DMS79 treated with DMSO at 0.1 percent for 48 hours (cell line): ENCODE data around the gene FBXL16.

Source experiments
- DNase-seq: peaks from one replicate; lab custom pipeline; 2025; lab: John Stamatoyannopoulos, UW

The FBXL16 gene

DNA sequence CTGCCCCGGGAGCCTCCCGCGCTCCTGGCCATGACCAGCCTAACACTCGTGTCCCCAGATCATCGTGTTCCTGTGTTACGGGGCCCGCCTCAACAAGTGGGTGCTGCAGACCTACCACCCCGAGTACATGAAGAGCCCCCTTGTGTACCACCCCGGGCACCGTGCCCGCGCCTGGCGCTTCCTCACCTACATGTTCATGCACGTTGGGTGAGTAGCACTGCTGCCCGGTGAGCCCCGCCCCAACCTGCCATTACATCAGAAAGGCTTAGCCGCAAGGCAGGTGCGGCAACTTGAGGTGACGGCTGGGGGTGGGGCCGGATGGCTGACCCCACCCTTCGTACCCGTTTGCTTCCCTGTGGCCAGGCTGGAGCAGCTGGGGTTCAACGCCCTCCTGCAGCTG is 28.7 kb downstream of the FBXL16 start:
- peak; percentile 93 for DNase-seq

DNA sequence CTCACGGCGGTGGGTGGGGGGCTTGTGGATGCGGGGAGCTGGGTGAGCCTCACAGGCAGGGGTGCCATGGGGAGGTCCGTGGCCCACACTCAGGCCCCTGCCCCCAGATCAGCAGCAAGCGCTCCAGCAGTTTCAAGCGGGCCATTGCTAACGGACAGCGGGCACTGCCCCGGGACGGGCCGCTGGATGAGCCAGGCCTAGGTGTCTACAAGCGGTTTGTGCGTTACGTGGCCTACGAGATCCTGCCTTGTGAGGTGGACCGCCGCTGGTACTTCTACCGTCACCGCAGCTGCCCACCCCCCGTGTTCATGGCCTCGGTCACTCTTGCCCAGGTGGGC is 29.1 kb downstream of the FBXL16 start:
- no peak for DNase-seq

DNA sequence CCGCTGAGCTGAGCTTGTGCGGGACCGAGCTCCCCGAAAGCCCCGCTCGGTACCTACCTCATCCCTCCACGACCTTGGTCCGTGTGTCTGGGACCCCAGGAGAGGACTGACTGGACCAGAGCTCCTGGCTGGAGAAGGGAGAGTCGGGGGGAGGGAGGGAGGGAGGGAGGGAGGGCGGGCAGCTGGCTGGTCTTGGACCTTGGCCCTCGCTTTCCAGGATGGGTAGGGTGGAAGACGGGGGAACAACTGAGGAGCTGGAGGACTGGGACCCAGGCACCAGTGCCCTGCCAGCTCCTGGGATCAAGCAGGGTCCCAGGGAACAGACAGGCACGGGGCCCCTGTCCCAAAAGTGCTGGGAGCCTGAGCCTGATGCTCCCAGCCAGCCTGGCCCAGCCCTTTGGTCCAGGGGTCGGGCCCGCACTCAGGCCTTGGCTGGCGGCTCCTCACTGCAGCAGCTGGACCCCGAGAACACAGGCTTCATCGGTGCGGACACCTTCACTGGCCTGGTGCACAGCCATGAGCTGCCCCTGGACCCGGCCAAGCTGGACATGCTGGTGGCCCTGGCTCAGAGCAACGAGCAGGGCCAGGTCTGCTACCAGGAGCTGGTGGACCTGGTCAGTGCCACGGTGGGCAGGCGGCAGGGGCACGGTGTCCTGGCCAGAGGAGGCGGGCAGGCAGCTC is 29.6 kb downstream of the FBXL16 start:
- no peak for DNase-seq

DNA sequence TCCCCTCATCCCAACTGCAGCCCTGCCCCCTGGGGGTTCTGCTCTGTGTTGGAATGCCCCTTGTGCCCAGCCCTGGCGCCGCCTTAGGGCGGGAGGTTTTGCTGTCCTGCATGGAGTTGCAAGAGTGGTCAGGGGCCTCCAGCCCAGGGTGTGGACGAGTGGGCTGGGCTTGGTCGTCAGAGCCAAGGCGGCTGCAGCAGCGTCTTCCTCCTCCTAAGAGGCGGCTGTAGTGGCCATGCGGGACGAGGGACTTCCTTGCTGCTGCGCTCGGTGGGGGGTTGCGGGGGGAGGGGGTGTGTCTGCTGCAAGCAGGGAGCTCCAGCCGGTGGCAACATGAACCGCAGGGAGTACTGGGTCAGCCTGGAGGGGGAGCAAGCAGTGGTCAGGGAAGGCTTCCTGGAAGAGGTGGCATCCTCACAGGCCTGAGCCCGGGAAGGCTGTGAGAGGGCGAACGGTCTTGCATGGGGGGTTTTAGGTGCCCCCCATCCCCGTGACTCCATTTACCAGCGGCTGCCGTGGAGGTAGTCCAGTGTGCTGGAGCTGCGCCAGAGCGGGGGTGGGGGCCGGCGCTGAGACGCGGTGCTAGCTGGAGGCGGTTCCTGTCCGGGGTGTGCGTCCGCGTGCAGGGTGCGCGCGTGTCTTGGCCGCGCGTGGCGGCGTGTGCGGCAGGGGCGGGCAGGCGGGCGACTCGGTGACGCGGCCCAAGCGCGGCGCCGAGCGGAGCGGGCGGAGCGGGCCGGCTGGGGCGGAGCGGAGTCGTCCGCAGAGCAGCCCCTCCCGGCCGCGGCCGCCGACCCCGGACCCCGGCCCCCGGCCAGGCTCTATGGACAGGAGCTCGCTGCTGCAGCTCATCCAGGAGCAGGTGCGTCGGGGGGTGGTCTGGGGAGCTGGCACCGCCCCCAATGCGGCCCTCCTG is 30.4 kb downstream of the FBXL16 start, which contains the start of gene RHBDL1:
Gene RHBDL1 (plus strand): TSS at position 704 of the 916 bp plus-strand sequence. CDS start 120 bp downstream, at position 824.
- no peak for DNase-seq

DNA sequence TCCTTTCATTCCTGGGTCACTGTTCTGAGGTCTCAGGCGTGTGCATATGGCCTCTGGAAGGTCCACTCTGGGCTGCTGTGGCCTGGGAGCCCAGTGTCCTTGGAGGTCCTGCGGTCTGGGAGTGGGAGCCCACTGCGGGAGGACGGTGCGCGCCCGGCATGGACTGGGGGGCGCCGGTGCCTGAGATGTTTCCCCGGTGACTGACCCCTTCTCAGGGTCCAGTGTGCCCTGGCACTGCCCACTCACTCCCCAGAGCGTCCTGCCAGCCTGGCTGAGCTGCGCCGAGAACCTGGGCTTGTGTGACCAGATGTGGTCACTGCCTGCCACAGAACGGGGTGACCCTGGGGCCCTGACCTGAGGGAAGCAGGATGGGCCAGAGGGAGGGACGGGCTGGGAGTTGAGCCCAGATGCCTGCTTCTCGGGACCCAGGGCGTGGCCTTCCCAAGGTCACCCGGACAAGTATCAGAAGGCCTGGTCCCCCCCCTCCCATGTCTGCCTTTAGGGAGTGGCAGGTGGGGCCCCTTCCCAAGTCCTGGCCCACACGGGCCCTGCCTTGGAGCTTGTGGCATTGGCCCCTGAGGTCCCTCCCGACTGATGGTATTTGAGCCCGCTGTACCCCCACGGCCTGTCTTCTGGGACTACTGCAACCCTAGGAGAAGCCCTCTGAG is 31.3 kb downstream of the FBXL16 start:
- DNase-seq, result no peak

DNA sequence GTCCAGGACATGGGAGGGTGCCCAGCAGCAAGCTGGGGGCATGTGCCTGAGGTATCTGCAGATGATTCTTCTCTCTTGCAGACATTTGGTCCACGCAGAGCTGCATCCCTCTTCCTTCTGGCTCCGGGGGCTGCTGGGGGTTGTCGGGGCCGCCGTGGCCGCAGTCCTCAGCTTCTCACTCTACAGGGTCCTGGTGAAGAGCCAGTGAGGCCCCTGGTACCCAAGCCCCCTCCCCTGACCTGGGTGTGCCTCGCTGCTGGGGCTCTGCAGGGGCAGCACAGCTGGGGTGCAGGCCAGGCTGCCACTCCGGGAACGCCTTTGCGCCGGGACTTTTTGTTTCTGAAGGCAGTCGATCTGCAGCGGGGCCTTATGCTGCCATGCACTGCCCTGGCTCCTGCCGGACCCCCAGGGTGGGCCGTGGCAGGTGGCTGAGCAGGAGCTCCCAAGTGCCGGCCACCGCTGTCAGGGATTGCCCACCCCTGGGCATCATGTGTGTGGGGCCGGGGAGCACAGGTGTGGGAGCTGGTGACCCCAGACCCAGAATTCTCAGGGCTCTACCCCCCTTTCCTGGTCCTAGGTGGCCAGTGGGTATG is 32.1 kb downstream of the FBXL16 start:
- no peak for DNase-seq

DNA sequence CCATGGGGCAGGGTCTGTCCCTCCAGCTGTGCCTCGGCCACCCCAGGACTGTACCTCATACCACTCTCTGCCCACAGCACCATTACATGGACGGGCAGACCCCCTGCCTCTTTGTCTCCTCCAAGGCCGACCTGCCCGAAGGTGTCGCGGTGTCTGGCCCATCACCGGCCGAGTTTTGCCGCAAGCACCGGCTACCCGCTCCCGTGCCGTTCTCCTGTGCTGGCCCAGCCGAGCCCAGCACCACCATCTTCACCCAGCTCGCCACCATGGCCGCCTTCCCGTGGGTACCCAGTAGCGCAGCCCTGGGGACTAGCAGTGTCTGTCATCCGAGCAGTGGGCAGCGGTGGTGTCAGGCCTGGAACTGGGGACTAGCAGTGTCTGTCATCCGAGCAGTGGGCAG is 32.8 kb downstream of the FBXL16 start:
- no peak for DNase-seq

DNA sequence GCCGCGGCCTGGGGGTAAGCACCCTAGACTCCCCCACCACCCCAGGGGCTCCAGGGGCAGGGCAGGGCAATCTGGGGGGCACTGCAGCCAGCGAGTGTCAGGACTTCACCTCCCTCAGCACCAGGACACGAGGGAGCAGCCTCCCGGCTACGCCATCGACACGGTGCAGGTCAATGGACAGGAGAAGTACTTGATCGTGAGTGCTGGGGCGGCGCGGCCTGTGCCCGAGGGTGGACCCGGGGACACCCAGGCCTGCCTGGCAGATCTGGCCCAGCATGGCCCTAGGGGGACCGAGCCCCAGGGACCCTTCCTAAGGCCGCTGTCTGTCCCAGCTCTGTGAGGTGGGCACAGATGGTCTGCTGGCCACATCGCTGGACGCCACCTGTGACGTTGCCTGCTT is 33.2 kb downstream of the FBXL16 start:
- no peak for DNase-seq

DNA sequence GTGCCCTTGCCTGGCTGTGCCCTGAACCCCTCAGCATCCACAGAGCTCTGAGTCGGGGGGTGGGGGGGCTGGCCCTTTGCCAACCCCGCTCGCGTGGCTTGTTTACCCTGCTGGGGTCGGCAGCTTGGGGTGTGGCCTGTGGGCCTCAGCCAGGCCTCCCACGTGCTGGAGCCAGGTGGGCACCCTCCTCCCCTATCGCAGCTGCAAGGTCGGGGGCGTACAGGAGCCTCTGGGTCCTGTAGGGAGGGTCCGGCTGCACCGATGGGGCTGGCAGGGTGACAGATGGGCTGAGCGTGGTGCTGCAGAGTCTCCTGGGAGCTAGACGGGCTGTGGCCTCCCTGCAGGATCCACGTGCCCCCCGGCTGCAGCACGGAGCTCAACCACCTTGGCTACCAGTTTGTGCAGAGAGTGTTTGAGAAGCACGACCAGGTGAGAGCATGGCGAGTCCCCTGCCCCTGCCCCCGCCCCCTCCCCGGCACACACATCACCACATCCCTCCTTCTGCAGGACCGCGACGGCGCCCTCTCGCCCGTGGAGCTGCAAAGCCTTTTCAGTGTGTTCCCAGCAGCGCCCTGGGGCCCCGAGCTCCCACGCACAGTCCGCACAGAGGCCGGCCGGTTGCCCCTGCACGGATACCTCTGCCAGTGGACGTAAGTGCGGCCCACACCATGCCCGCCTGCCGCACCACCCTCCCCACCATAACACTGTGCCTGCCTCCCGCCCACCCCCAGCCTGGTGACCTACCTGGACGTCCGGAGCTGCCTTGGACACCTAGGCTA is 34.1 kb downstream of the FBXL16 start:
- no peak for DNase-seq

DNA sequence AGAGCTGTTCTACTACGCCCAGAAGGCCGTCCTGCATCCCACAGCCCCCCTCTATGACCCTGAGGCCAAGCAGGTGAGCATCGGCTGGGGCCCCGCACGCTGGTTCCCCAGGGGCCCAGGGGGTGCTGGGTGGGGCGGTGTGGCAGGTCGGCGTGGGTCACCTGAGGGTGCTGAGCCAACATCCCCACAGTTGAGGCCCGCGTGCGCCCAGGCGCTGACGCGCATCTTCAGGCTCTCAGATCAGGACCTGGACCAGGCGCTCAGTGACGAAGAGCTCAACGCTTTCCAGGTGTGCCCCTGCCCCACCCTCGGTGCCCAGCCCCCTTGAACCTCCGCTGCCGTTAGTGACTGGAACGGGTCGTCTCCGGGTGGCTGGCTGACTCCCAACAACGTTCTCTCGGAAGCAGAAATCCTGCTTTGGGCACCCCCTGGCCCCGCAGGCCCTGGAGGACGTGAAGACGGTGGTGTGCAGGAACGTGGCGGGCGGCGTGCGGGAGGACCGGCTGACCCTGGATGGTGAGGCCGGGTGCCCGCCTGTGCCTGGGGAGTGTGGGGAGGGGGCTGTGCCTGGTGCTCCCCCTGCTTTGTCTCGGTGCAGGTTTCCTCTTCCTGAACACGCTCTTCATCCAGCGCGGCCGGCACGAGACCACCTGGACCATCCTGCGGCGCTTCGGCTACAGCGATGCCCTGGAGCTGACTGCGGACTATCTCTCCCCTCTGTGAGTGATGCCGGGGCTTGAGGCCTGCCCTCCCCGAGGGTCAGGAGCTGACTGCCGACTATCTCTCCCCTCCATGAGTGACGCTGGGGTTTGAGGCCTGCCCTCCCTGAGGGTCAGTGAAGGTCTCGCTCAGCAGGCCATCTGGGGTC is 34.9 kb downstream of the FBXL16 start:
- no peak for DNase-seq

DNA sequence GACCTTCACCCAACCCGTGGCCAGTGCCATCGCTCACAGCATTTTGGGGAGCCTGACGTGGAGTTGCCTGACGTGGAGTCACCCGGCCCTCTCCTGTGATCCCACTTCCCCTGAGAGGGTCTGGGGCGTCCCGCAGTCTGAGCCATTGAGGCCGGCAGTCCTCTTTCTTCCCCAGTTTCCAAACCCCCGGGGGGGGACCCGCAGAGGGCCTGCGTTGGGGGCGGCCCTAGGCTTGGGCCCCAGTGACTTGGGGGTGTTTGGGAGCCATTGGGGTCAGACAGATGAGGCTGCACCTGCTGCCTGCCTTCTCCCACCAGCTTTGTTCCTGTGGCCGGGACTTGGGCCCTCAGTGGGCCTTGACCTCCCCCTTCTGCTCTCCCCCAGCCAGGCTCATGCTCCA is 35.9 kb downstream of the FBXL16 start:
- no peak for DNase-seq

DNA sequence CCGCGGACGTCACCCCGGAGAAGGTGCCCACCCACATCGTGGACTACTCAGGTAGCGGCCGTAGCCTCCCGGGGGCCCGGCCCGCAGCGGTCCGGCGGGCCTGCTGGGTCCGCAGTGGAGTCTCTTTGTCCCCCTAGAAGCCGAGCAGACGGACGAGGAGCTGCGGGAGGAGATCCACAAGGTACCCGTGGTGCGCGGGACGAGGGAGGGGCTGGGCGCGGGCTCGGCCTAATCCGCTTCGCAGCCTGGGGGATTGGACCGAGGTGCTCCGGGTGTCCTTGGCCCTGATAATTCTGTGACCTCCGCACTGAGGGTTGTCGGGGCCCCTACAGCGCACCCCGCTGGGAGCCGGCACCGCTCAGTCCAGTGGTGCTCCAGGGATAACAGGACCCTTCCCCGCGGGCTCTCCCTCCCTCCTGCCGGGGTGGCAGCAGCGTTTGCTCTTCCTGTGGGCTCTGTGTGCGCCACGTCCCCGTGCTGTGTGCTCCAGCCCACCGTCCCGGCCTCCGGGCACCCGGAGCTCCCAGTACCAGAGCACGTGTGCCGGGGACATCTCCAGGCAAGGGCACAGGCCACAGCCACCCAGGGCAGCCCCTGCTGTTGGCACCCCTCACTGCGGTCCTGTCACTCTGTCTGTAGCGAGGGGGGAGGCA is 37.0 kb downstream of the FBXL16 start:
- DNase-seq, result no peak

DNA sequence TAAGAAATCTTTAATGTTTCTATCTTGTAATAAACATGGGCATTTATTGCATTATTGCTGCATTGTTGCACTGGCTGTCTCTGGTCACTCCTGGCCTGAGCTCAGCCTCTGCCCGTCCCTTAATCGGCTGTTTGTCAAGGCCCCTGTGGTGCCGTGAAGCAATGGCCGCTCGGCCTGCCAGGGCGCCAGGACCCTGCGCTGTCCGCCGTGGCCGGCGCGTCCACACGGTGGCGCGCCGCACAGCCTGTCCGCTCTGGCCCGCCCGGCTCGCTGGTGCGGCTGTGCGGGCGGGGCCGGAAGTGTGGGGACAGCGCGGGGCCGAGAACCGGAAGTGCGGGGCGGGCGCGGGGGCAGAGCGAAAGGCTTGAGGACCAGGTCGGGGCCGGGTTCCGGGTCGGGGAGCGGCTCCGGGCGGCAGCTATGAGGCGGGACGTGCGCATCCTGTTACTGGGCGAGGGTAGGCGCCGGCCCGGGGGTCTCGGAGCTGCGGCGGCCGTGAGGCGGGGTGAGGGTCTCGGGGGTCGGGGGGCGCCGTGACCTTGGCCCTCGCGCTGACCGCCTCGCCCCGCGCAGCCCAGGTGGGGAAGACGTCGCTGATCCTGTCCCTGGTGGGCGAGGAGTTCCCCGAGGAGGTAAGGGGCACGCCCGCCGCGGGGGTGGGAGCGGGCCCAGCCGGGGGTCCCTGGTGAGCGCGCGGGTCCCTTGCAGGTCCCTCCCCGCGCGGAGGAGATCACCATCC is 37.7 kb downstream of the FBXL16 start, which contains the start of gene RHOT2:
Gene RHOT2 (plus strand): TSS at position 353 of the 739 bp plus-strand sequence. CDS start 68 bp downstream, at position 421.
- DNase-seq, result peak; percentile 77

DNA sequence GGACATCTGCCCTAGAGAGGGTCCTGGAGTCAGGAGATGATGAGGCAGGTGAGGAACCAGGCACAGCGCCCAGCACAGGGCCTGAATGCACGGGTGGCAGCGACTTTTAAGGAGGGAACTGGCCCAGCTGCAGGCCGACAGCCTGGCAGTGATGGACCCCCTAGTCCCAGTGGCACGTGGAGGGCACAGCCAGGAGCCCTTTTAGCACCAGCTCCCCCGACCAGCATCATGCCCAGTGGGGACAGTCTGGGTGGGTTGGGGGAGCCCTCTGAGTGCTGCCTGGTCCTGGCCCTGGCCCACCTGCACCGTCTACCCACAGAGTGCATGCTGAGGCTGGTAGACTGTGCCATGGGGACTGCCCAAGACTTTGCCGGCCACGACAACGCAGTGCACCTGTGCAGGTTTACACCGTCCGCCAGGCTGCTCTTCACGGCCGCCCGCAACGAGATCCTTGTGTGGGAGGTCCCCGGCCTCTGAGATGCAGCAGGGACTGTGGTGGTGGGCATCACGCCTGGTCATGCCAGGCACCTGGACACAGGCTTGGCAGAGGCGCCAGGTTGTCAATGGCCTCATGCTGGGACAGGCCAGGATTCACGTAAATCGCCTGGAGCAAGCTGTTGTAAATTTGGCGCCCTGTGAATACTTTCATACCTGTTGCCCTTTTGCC is 38.4 kb downstream of the FBXL16 start:
- DNase-seq, result no peak

DNA sequence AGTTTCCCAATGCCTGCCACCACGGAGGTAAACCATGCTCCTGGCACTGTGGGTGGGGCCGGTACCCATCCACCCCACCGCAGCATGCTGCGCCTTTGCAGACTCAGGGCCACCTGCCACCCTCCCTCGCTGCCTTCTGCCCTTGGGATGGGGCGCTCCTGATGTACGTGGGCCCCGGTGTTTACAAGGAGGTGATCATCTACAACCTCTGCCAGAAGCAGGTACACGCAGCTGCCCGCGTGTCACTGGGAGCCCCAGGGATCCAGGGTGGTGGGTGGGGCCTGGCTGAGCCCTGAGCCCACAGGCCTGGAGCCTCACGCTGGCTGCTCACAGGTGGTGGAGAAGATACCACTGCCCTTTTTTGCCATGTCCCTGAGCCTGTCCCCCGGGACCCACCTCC is 39.0 kb downstream of the FBXL16 start:
- no peak for DNase-seq

DNA sequence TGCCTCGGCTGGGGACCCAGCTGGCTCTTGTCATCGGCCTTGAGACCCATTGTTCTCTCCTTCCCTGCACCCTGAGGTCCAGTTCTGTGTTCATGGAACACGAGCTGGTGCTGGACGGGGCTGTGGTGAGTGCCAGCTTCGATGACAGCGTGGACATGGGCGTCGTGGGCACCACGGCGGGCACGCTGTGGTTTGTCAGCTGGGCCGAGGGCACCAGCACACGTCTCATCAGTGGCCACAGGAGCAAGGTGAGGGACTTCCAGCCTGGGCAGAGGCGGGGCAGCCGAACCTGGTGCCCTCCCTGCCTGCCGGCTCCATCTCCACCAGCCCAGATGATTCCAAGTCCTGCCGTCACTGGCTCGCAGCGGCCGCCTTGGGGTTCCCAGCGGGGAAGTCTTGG is 43.0 kb downstream of the FBXL16 start:
- DNase-seq, result no peak

DNA sequence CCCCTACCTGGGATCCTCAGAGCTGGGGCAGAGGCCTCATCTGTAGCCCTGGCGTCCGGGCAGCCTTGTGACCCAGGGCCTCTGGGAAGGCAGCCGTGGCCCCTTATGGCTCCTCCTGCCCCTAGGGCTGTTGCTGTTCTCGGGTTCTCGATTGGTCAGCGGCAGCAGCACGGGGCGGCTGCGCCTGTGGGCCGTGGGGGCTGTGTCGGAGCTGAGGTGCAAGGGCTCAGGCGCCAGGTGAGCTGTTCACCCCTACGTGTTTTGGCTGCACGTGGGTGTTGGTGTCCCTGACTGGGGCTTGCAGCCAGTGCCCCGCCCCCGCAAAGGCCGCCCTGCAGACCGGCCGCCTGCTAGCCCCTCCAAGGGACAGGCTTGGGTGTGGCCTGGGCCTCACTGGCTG is 43.5 kb downstream of the FBXL16 start:
- DNase-seq, result no peak

DNA sequence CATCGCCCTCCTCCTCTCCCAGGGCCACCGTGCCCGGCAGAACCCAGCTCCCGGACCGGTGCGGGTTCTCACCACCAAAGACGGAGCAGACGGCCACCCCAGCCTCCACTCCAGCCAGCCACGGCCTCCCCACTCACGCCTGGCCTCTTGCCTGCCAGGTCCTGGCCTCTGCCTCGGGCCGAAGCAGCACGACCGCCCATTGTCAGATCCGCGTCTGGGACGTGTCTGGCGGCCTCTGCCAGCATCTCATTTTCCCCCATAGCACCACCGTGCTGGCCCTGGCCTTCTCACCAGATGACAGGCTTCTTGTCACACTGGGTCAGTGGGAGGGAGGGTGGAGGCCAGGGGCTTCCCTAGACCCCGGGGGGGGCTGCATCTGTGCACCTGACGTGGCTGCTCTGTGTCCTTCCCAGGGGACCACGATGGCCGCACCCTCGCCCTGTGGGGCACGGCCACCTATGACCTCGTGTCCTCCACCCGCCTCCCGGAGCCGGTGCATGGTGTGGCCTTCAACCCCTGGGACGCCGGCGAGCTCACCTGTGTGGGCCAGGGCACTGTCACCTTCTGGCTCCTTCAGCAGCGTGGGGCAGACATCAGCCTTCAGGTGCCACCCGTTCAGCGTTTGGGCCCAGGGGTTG is 44.3 kb downstream of the FBXL16 start:
- no peak for DNase-seq
